ENCODE measurements around the gene OR2A1. TPM values are rescaled to one million over a fixed set of nuclear protein-coding genes. Genes with fewer than 3 reads are reported as not detected.
"Not testable (repeated sequence)": the region's sequence is repeated elsewhere in the genome, so short reads cannot be mapped to it uniquely, and the experiment has no call there.

The OR2A1 gene
- polyA plus RNA-seq, 1 donor (not counting 4 experiments of a cell fraction or from before 2014, with no cell fraction given) = not detected

GRCh38 chr7:144369221-144369620 lies 57.0 kb downstream of the OR2A1 start:
- FAIRE-seq; H3K27ac ChIP-seq (ENCODE audit: control insufficient read depth, insufficient read depth, low read length); DNase-seq (ENCODE audit: low read depth, low spot score); H3K9me3 ChIP-seq (ENCODE audit: control insufficient read depth, low read depth, low read length); H3K9ac ChIP-seq (ENCODE audit: control insufficient read depth, extremely low read depth, insufficient read depth, low read length); dilution Hi-C loops (cut with MboI; ENCODE audit: extremely low pct_ligation_motif_present, low sequenced_read_pairs); H3K4me2 ChIP-seq (ENCODE audit: control insufficient read depth, extremely low read depth, insufficient read depth, low read depth, low read length); H4K20me1 ChIP-seq (ENCODE audit: control insufficient read depth, extremely low read depth, insufficient read depth, low read length); H2AFZ ChIP-seq (ENCODE audit: control insufficient read depth, low read length); H3K79me2 ChIP-seq (ENCODE audit: control insufficient read depth, insufficient read depth, low read length); H3K9me1 ChIP-seq (ENCODE audit: control insufficient read depth, extremely low read depth, insufficient read depth, low read length); H3K27me3 ChIP-seq (ENCODE audit: control insufficient read depth, extremely low read depth, insufficient read depth, low read length); H3K4me3 ChIP-seq (ENCODE audit: control insufficient read depth in 2 of 3, extremely low read depth in 1 of 3, insufficient read depth in 2 of 3, low read depth in 1 of 3, low read length in 3 of 3); H3K36me3 ChIP-seq (ENCODE audit: control insufficient read depth in 2 of 2, extremely low read depth in 1 of 2, insufficient read depth in 2 of 2, low read length in 2 of 2); H3K4me1 ChIP-seq (ENCODE audit: control insufficient read depth, extremely low read depth, insufficient read depth, low read length): not testable (repeated sequence)

Other genes with a start within 250 kb of the OR2A1 start
- not detected in 3 replicates for gene OR2A25, start 242.6 kb upstream of the OR2A1 start, polyA plus RNA-seq
- gene OR2A12, start 226.1 kb upstream of the OR2A1 start, polyA plus RNA-seq = not detected in 3 replicates
- gene OR2A2, start 202.8 kb upstream of the OR2A1 start, polyA plus RNA-seq = not detected in 3 replicates
- not detected in 3 replicates for gene OR2A14, start 189.2 kb upstream of the OR2A1 start, polyA plus RNA-seq
- 3.0 to 6.6 TPM (median 5.9 TPM) in 3 replicates for gene CTAGE4, start 129.0 kb upstream of the OR2A1 start, polyA plus RNA-seq
- gene ARHGEF35, start 116.6 kb upstream of the OR2A1 start, polyA plus RNA-seq = 5.2 to 12.2 TPM (median 9.6 TPM) in 3 replicates
- gene OR2A42, start 72.8 kb upstream of the OR2A1 start, polyA plus RNA-seq = not detected in 3 replicates
- gene OR2A7, start 47.6 kb upstream of the OR2A1 start, polyA plus RNA-seq = 3.6 to 5.5 TPM (median 5.5 TPM) in 3 replicates
- 0.50 to 0.88 TPM (median 0.52 TPM) in 3 replicates for gene CTAGE8, start 43.1 kb upstream of the OR2A1 start, polyA plus RNA-seq
- 24.2 to 41.0 TPM (median 24.7 TPM) in 3 replicates for gene ARHGEF5, start 43.0 kb downstream of the OR2A1 start, polyA plus RNA-seq
- not detected in 3 replicates for gene NOBOX, start 91.3 kb downstream of the OR2A1 start, polyA plus RNA-seq